Transverse colon (tissue), 4 donors: ENCODE measurements around the gene HERC6.

Experiments used
- EP300 ChIP-seq: sonication (generic); formaldehyde crosslinking; IDR thresholded peaks from one replicate; pipeline ENCODE4 v1.6.1; 2017; ENCODE audit warnings: antibody characterized with exemption, low read depth
- POLR2A ChIP-seq: fragments of 450-650 bp; IDR thresholded peaks from one replicate; pipeline ENCODE4 v1.6.1; 2016; ENCODE audit warnings: antibody characterized with exemption, mild to moderate bottlenecking, moderate library complexity
- POLR2AphosphoS5 ChIP-seq, 3 donors: sonication (generic); formaldehyde crosslinking; IDR thresholded peaks; one replicate each; pipeline ENCODE4 v1.6.1; 2016; ENCODE audit warnings: antibody characterized with exemption in 3 of 3
- TF ChIP-seq, protein P1 (sequence below), 5 experiments: fragments of 200-600 bp in 3 of 5; fragments of 450-650 bp in 2 of 5; sonication (generic) in 3 of 5; IDR thresholded peaks; 1 replicate in 2 of 5; 2 replicates in 3 of 5; pipeline ENCODE4 v1.5.1; 2016 to 2017; ENCODE audit warnings: antibody characterized with exemption in 5 of 5, inconsistent platforms in 3 of 5, mild to moderate bottlenecking in 2 of 5, moderate library complexity in 1 of 5

DNA sequence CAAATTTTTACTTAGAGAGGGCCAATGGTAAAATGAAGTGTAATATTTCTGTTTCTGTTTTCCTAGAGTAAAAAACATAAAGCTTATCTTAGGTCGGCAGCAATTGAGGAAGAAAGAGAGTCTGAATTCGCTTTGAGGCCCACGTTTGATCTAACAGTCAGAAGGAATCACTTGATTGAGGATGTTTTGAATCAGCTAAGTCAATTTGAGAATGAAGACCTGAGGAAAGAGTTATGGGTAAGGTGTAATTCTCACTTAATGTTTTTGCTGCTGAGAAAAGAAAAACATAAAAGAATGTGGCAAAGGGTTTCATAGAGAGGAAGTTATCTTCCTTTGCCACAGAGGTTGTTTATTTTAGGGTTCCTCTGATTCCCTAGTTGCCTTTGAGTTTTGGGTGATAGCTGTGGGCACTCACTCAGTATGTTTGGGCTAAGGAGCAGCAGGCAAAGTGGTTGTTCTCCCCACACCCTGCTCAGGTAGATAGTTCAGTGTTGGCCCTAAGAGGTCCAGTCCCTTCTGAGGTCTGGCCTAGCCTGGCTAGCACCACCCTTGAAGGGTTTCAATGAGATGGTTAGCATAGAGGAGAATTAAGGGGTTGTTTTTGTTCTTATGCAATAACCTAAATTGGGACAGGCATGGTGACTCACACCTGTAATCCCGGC lies 110.6 kb downstream of the HERC6 start:
- TF ChIP-seq POLR2A (no peak), EP300 (no peak), POLR2AphosphoS5 (IDR thresholded peaks at IDR 0.05) (no peak)
- TF ChIP-seq, protein P1, sequence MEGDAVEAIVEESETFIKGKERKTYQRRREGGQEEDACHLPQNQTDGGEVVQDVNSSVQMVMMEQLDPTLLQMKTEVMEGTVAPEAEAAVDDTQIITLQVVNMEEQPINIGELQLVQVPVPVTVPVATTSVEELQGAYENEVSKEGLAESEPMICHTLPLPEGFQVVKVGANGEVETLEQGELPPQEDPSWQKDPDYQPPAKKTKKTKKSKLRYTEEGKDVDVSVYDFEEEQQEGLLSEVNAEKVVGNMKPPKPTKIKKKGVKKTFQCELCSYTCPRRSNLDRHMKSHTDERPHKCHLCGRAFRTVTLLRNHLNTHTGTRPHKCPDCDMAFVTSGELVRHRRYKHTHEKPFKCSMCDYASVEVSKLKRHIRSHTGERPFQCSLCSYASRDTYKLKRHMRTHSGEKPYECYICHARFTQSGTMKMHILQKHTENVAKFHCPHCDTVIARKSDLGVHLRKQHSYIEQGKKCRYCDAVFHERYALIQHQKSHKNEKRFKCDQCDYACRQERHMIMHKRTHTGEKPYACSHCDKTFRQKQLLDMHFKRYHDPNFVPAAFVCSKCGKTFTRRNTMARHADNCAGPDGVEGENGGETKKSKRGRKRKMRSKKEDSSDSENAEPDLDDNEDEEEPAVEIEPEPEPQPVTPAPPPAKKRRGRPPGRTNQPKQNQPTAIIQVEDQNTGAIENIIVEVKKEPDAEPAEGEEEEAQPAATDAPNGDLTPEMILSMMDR (IDR thresholded peaks at IDR 0.05), result no peak
